Measurements from ENCODE around the gene ZNF610. TPM values are rescaled to one million over a fixed set of nuclear protein-coding genes. Genes with fewer than 3 reads are reported as not detected.
A peak's percentile ranks its signal among the peaks of the same experiment; 100 is the strongest.

Gene ZNF610
- total RNA-seq (2021), result 5.9 and 6.4 TPM in 2 replicates
- long read RNA-seq, transcript ZNF610-201 (6 exons, 2,150 nt), result minor isoform, 5 of 34 reads
- long read RNA-seq, transcript ZNF610-203 (6 exons, 2,191 nt), result major isoform, 6 of 34 reads
- long read RNA-seq, partial matches to known transcripts, result 3 of 34 reads
- long read RNA-seq, other reads (novel, unspliced or antisense), result 20 of 34 reads

- WGBS (ENCODE audit: extremely low coverage, insufficient read length, low lambda C conversion rate), result no CpG with 5 or more reads among the region's 55 CpGs
- H2BK120ac ChIP-seq (ENCODE audit: low read depth, low read length, poor library complexity, severe bottlenecking), result no peak within 1 kb of the TSS
- H2BK20ac ChIP-seq (ENCODE audit: low read depth, low read length, poor library complexity, severe bottlenecking), result no peak within 1 kb of the TSS
- H4K5ac ChIP-seq (ENCODE audit: insufficient read length, low read depth, low read length), result no peak within 1 kb of the TSS
- H4K91ac ChIP-seq (ENCODE audit: insufficient read length, low read depth, low read length), result no peak within 1 kb of the TSS
- peak within 1 kb of the TSS; percentile 75; the same call in 1 of the 2 replicates for H3K4ac ChIP-seq (ENCODE audit: low read depth, low read length)
- H3K9me3 Mint-ChIP-seq, result peaks cover 28 to 39% of the 10 kb centered on the region in 2 experiments
- no peak within 1 kb of the TSS for H2AK5ac ChIP-seq (ENCODE audit: insufficient read length, low read length)
- no peaks in the 10 kb centered on the region for H4K20me1 ChIP-seq (ENCODE audit: control insufficient read depth, insufficient read depth, insufficient read length)
- no peak within 1 kb of the TSS for H3K23ac ChIP-seq (ENCODE audit: insufficient read length, low read depth, low read length)
- H3K9me3 ChIP-seq (ENCODE audit: control insufficient read depth, low read depth, low read length), result peaks cover 21% of the 10 kb centered on the region
- no peak within 1 kb of the TSS for H2BK15ac ChIP-seq (ENCODE audit: low read depth, low read length)
- no peaks in the 10 kb centered on the region for H3K4me1 ChIP-seq (ENCODE audit: insufficient read depth, low read length)
- peak within 1 kb of the TSS; percentile 88 for H3K18ac ChIP-seq (ENCODE audit: insufficient read length, low read depth, low read length)
- H3K79me2 ChIP-seq (ENCODE audit: insufficient read depth, low read length), result no peaks in the 10 kb centered on the region
- peaks cover 9% of the 10 kb centered on the region in 2 experiments for H3K4me1 Mint-ChIP-seq
- peak; percentile 88 for DNase-seq
- no peak for TF ChIP-seq CTCF (conservative IDR thresholded peaks at IDR 0.05)
- peaks cover 12 to 22% (median 19%) of the 10 kb centered on the region in 3 experiments for H3K36me3 Mint-ChIP-seq (ENCODE audit: insufficient read depth in 1 of 3, low read depth in 3 of 3)
- peaks cover 5% of the 10 kb centered on the region for H3K23me2 ChIP-seq (ENCODE audit: insufficient read length, low read depth, low read length, poor library complexity, severe bottlenecking)
- peak within 1 kb of the TSS; percentile 90 to 95 for H3K4me3 Mint-ChIP-seq
- peak within 1 kb of the TSS; percentile 68 to 99 (median 94); a peak in 5 of 7 replicates for H3K27ac Mint-ChIP-seq
- no peak within 1 kb of the TSS for H4K8ac ChIP-seq (replicated peaks; ENCODE audit: insufficient read length, low read depth, low read length)
- H3K56ac ChIP-seq (ENCODE audit: insufficient read length, low read depth, low read length), result no peak within 1 kb of the TSS
- no peak within 1 kb of the TSS for H2BK5ac ChIP-seq (ENCODE audit: insufficient read length, low read length)
- H3K14ac ChIP-seq (ENCODE audit: insufficient read depth, low read length), result peak within 1 kb of the TSS; percentile 89
- H3K9ac ChIP-seq (ENCODE audit: extremely low read depth, insufficient read length, low read length), result peak within 1 kb of the TSS; percentile 79
- no peak within 1 kb of the TSS for H2BK12ac ChIP-seq (ENCODE audit: insufficient read length, low read depth, low read length)
- H3K27me3 ChIP-seq (ENCODE audit: insufficient read depth, low read length), result no peaks in the 10 kb centered on the region
- no peak within 1 kb of the TSS for H3K27ac ChIP-seq (ENCODE audit: insufficient read length, low read depth, low read length)
- H3K79me1 ChIP-seq (ENCODE audit: insufficient read depth, low read depth, low read length, poor library complexity, severe bottlenecking), result no peaks in the 10 kb centered on the region
- H3T11ph ChIP-seq (ENCODE audit: low read length), result peak within 1 kb of the TSS; percentile 13
- H3K27me3 Mint-ChIP-seq (ENCODE audit: low read depth), result peaks cover 9% of the 10 kb centered on the region
- H3K4me2 ChIP-seq (ENCODE audit: insufficient read depth, insufficient read length, low read length), result peak within 1 kb of the TSS; percentile 81
- H2AFZ ChIP-seq (ENCODE audit: low read length), result peak within 1 kb of the TSS; percentile 63
Measured at GRCh38 chr19:52336117-52336790, at the start of gene ZNF610. Gene ZNF610 (plus strand): TSS chr19:52336243. CDS start chr19:52349173, 12,930 bp downstream.
